Activated CD4-positive, alpha-beta T cell treated with anti-CD3 and anti-CD28 coated beads, Interleukin-2, amount 10 ng/mL, durations not matched to agents 7 days and 5 days (primary cell): Measurements from ENCODE around the gene IL19. TPM values are rescaled to one million over a fixed set of nuclear protein-coding genes. Genes with fewer than 3 reads are reported as not detected.

Source experiments
- CTCF ChIA-PET: fragments of 350-600 bp; sonication (Branson Sonifier 250); formaldehyde crosslinking; loops from one replicate; lab custom pipeline; 2021; ENCODE audit warnings: antibody characterized with exemption; lab: Charles Lee
- POLR2A ChIA-PET: fragments of 350-600 bp; sonication (Branson Sonifier 250); formaldehyde crosslinking; loops from one replicate; lab custom pipeline; 2021; ENCODE audit warnings: antibody characterized with exemption; lab: Charles Lee
- DNase-seq: peaks from one replicate; pipeline ENCODE4 v3.0.0-alpha.2; 2020
- H3K27ac Mint-ChIP-seq: one replicate; pipeline ENCODE4 v1.8.0; 2021; ENCODE audit warnings: mild to moderate bottlenecking, moderate library complexity, mixed read lengths
- H3K27me3 Mint-ChIP-seq: one replicate; pipeline ENCODE4 v1.8.0; 2021; ENCODE audit warnings: mixed read lengths
- H3K36me3 Mint-ChIP-seq: one replicate; pipeline ENCODE4 v1.8.0; 2021; ENCODE audit warnings: low read depth, mixed read lengths
- H3K4me1 Mint-ChIP-seq: one replicate; pipeline ENCODE4 v1.8.0; 2021; ENCODE audit warnings: mixed read lengths
- H3K4me3 Mint-ChIP-seq: one replicate; pipeline ENCODE4 v1.8.0; 2021; ENCODE audit warnings: mild to moderate bottlenecking, moderate library complexity, mixed read lengths
- H3K9me3 Mint-ChIP-seq: one replicate; pipeline ENCODE4 v1.8.0; 2021; ENCODE audit warnings: mixed read lengths
- total RNA-seq, 2 experiments: library from RNA; stranded (reverse); gene quantifications; one replicate each; pipeline ENCODE4 v1.2.3, GENCODE V29; 2021

Gene IL19
- total RNA-seq, 2 experiments from 2014 or later: not detected

DNA sequence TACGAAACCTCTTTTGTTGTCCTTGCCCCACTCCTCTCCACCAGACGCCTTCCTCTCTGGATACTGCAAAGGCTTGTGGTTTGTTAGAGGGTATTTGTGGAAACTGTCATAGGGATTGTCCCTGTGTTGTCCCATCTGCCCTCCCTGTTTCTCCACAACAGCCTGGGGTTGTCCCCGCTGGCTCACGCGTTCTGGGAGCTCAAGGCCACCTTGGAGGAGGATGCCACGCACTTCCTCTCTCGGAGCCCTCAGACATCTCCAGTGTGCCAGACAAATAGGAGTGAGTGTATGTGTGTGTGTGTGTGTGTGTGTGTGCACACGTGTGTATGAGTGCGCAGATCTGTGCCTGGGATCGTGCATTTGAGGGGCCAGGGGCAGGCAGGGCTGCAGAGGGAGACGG, 37.6 kb upstream of the IL19 start:
- no peak overlapping the region for H3K4me3 Mint-ChIP-seq
- peaks cover 35% of the 10 kb centered on the region for H3K36me3 Mint-ChIP-seq
- CTCF ChIA-PET: interaction anchor here (1.1 to 7.6 kb wide), 7 partner anchors 11 to 199 kb away, joined by 3 to 102 read pairs (median 16); no protein-coding TSS in a partner anchor
- no peak for DNase-seq
- H3K27ac Mint-ChIP-seq: no peak overlapping the region
- no peaks in the 10 kb centered on the region for H3K27me3 Mint-ChIP-seq
- no peaks in the 10 kb centered on the region for H3K9me3 Mint-ChIP-seq
- peaks cover 60% of the 10 kb centered on the region for H3K4me1 Mint-ChIP-seq
- POLR2A ChIA-PET: no interaction called here

DNA sequence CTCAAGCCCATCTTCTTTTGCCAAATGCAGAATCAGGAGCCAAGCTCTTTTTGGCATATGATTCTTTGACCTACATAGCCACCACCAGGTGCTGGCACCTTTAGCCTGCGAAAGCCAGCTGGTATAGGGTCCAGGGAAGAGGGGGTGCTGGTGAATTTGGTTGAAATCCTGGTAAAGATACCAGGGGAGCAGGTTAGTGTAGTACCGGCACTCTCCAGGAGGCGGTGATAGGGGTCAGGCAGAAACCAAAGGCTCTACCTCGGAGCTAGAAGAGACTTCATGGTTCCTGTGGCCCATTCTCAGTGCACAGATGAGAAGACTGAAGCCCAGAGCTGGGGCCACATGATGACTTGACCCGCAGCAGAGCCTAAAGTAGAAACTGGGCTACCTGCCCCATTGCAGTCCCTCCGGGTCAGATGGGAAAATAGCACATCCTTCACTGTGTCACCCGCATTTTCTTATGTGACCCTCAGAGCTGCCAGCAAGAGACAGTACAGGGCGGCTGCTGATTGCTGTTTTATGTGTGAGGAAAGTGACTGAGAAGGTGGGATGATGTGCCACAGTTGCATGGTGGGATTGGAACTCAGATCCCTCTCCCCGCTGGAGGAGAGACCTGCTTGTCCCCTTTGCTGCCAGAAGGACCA, 36.0 kb upstream of the IL19 start:
- Mint-ChIP-seq H3K9me3 (no peaks in the 10 kb centered on the region), H3K4me1 (peaks cover 68% of the 10 kb centered on the region), H3K27ac (peak overlapping the region; percentile 78), H3K27me3 (no peaks in the 10 kb centered on the region), H3K36me3 (peaks cover 37% of the 10 kb centered on the region), H3K4me3 (no peak overlapping the region)
- DNase-seq: peak; percentile 80
- CTCF ChIA-PET: interaction anchor here (0.6 to 7.6 kb wide), 47 partner anchors 9 to 689 kb away, joined by 3 to 102 read pairs (median 4); partner anchors contain the start of genes FCMR, IL10, IL19 and PIGR
- POLR2A ChIA-PET: interaction anchor here (1.0 kb wide), 1 partner anchor 69 kb away, joined by 4 read pairs; no protein-coding TSS in a partner anchor

DNA sequence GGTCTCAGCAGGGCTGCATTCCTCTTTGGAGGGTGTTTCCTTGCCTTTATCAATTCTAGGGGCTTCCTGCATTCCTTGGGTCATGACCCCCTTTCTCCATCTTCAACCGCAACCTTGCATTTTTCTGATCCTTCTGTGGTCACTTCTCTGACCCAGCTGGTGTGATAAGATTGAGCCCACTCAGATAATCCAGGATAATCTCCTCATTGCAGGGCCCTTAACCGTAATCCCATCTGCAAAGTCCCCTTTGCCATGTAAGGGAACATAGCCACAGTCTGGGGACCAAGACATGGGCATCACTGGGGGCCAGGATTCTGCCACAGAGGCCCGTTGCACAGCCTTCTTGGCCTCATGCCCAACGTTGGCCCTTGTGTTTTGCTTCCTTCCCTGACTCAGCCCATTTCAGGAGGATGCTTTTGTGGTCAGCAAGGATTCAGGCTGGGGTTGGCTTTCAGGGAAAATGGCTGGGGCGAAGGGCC, 35.0 kb upstream of the IL19 start:
- no peak for DNase-seq
- Mint-ChIP-seq H3K27ac (no peak overlapping the region), H3K27me3 (no peaks in the 10 kb centered on the region), H3K4me1 (peaks cover 65% of the 10 kb centered on the region), H3K36me3 (peaks cover 30% of the 10 kb centered on the region), H3K4me3 (no peak overlapping the region), H3K9me3 (no peaks in the 10 kb centered on the region)
- POLR2A ChIA-PET: no interaction called here
- CTCF ChIA-PET: interaction anchor here (0.6 to 7.6 kb wide), 22 partner anchors 9 to 594 kb away, joined by 3 to 102 read pairs (median 7); partner anchors contain the start of genes FCAMR, FCMR, IL10 and IL19

DNA sequence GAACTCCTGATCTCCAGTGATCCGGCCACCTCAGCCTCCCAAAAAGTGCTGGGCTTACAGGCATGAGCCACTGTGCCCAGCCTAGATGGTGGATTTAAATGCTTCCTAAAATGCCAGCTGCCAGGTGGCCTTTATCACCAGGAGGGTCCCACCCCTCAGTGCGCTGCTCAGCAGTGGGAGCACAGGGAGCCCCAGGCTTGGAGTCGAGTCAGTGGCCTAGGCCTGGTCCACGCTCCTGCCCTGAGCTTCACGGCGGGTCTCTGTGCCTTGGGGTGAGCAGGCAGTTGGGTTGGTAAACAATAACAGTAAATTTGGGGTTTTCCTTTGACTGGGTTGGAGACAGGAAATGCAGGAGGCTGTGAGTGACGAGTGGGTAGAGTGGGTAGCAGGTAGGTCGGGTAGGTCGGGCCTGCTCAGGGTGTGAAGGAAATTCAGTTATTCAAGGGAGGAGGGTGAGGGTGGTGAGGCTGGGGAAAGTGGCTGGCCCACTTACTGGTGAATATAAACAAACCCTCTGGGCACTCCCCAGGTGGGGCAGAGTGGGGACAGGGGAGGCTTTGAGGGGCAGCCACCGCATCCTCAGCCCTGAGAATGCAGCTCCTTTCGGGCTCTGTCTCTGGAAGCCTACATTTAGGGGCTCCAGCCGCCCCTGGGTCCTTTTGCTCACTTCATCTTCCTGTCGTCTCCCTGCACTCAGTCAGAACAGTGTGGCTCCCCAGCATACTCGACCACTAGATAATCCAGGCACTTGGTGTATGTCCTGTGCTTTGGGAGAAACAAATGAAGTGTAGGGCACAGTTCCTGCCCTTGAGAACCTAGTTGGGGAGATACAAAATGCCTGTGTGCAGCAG, 33.5 kb upstream of the IL19 start:
- DNase-seq: peak; percentile 51
- ChIA-PET POLR2A (no interaction called here), CTCF (interaction anchor here (0.9 to 7.6 kb wide), 10 partner anchors 8 to 179 kb away, joined by 3 to 102 read pairs (median 5); no protein-coding TSS in a partner anchor)
- Mint-ChIP-seq H3K4me1 (peaks cover 66% of the 10 kb centered on the region), H3K9me3 (no peaks in the 10 kb centered on the region), H3K27me3 (no peaks in the 10 kb centered on the region), H3K27ac (peak overlapping the region; percentile 89), H3K4me3 (no peak overlapping the region), H3K36me3 (peaks cover 25% of the 10 kb centered on the region)

DNA sequence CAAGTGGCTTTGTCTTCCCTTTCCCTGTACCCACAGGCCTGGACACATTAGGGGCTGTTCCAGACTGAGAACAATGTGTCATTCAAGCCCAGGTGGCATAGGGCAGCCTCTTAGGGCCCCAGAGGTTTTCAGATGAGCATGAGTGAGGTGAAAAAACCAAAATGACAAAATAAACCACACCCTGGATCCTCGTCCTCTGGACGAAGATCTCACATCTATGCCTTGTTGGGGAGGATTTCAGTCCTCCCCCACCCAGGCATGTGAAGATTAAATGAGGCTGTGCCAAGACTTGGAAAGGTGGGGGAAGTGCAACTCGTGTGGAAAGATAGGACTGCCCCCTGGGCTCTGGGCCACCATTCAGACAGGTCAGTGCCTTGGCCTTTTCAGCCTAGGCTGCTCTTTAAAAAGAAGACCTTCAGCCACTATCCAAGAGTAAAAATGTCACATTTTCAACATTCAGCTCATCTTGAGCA, 32.8 kb upstream of the IL19 start:
- Mint-ChIP-seq H3K4me3 (no peak overlapping the region), H3K4me1 (peaks cover 69% of the 10 kb centered on the region), H3K36me3 (peaks cover 21% of the 10 kb centered on the region), H3K27me3 (no peaks in the 10 kb centered on the region), H3K9me3 (no peaks in the 10 kb centered on the region), H3K27ac (peak overlapping the region; percentile 89)
- CTCF ChIA-PET: interaction anchor here (0.8 to 7.6 kb wide), 7 partner anchors 9 to 175 kb away, joined by 3 to 102 read pairs (median 3); no protein-coding TSS in a partner anchor
- POLR2A ChIA-PET: no interaction called here
- no peak for DNase-seq

DNA sequence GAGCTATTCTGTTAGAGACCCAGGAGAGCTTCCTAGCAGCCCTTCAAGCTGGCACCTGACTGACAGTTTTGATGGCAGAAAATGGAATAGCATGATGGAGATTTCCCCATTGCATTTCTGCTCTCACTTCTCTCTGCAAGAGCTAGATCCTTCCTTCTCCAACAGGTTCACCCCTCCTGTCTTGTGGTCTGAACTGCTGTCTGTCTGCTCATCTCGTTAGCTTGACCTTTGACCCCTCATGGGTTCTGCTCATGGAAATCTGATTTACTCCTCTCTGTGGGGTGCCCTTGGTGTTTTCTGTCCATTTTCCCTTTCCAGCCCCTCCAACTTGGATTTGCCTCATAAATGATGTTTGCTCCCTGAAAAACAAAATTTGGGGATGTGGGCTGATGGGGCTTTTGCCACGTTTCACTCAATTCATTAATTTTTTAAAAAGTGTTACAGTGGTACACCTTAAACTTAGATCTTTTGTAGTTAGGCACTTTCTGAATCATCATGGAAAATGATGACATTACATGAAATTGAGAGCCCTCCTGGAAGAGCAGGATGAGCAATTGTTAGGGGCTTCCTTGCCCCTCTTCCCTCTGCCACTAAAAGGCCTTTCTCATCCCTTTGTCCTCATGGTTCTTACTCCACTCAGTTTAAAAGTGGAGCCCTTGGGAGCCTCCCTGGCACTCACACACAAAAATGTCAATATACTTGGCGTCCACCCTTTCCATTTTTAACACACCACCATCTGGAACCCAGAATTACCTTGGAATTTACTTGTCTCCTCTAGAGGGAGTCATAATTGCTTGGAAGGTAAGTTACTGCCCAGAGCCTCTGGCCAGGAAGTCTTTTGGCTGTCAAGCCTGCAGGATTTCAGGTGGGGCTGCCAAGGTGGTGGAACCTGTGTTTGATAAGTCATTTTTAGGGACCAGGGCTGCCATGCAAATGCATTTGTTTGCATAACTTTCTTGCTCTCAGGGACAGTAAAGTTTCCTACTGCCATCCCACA, 31.9 kb upstream of the IL19 start:
- H3K9me3 Mint-ChIP-seq: no peaks in the 10 kb centered on the region
- H3K4me3 Mint-ChIP-seq: no peak overlapping the region
- CTCF ChIA-PET: interaction anchor here (0.6 to 7.6 kb wide), 14 partner anchors 10 to 174 kb away, joined by 3 to 102 read pairs (median 4); no protein-coding TSS in a partner anchor
- peak overlapping the region; percentile 85 for H3K27ac Mint-ChIP-seq
- POLR2A ChIA-PET: no interaction called here
- H3K36me3 Mint-ChIP-seq: peaks cover 19% of the 10 kb centered on the region
- peaks cover 77% of the 10 kb centered on the region for H3K4me1 Mint-ChIP-seq
- DNase-seq: no peak
- no peaks in the 10 kb centered on the region for H3K27me3 Mint-ChIP-seq

DNA sequence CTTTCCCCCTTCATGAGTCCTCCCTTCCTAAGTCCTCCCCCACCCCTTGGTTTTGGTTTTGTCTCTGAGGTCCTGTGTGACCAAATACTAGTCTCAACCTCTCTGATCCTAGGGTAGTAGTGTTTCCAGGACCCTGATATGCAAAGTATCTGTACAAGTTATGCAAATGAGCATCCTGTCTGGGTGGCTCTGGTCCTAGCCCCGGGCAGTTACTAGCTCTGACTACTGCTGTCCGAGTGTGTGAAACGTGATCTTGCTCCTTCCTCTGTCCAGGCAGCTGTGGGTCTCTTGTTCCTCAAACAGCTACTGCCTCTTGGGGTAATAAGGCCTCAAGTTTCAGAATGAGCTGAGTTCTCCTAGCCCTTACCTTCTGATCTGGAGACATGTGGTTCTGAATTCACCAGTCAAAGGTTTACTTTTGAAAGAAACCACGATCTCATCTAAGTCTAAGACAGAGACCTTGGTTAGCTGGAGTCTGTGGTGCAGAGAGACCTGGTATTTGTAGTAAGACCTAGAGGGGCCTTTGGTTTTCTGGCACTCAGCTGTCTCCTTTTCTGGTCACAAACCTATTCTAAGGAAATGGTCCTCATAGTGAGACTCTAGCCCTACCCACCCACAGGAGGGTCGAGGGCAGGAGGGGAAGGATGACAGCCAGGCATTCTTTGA, 31.0 kb upstream of the IL19 start:
- peak; percentile 42 for DNase-seq
- ChIA-PET POLR2A (no interaction called here), CTCF (interaction anchor here (0.7 to 1.4 kb wide), 11 partner anchors 11 to 183 kb away, joined by 3 to 6 read pairs (median 4); no protein-coding TSS in a partner anchor)
- Mint-ChIP-seq H3K36me3 (peaks cover 14% of the 10 kb centered on the region), H3K4me1 (peaks cover 76% of the 10 kb centered on the region), H3K27me3 (no peaks in the 10 kb centered on the region), H3K9me3 (no peaks in the 10 kb centered on the region), H3K27ac (peak overlapping the region; percentile 85), H3K4me3 (no peak overlapping the region)

DNA sequence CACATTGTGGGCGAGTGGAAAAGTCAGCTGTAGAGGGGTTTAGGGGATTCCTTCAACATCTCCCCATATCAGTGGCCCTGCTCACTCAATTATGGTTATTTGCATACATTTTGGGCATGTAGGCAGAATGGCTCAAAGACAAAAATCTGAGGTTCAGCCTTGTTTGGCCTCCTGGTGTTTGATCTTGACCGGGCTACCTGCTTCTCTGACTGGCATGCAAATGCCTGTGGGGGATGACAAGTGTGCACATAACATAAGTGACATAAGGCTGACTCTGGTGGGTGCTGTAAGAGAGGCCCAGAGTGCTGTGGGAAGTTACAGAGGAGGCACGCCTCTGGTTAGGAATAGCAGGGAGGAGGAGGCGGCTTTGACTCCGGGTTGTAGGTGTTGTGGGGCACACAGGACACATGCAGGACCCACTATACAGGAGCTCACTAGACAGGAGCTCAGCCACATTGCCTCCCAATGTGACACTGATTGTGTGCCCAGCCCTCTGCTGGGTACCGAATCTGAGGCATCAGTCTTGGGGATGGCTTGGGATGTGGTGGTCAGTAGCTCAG, 29.4 kb upstream of the IL19 start:
- ChIA-PET POLR2A (no interaction called here), CTCF (interaction anchor here (0.5 to 2.0 kb wide), 7 partner anchors 15 to 171 kb away, joined by 3 to 5 read pairs (median 3); no protein-coding TSS in a partner anchor)
- no peak overlapping the region for H3K27ac Mint-ChIP-seq
- no peak overlapping the region for H3K4me3 Mint-ChIP-seq
- peaks cover 9% of the 10 kb centered on the region for H3K36me3 Mint-ChIP-seq
- H3K4me1 Mint-ChIP-seq: peaks cover 70% of the 10 kb centered on the region
- no peaks in the 10 kb centered on the region for H3K9me3 Mint-ChIP-seq
- DNase-seq: no peak
- no peaks in the 10 kb centered on the region for H3K27me3 Mint-ChIP-seq

DNA sequence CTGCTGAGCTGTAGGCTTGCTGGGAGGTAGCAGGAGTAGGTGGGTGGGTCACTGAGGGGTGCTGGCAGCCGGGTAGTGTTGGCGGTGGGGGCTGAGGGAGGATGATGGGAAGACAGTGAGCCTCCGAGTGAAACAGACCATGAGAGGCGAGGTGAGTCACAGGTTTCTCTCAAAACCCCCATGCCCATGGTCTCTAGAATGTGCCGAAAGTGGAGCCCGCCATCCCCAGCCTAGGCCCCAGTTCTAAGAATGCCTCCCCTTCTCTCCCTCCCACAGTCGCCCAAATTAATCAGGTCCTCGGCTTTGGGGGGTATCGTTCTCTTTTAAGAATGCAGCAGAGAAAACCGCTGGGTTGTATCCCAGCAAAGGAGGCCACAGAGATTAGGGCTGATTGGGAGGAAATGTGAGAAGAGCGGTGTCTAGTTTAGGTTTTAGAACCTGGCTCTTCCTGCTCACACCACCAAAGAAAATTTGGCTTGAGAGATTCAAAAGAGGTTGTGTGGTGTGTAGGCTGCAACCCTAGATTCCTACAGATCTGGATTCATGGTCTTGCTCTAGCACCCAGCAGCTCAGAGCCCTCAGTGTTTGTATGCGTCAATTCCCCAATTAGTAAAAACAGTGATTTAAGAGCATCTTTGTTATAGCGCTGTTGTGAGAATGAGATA, 27.7 kb upstream of the IL19 start:
- DNase-seq: no peak
- no peaks in the 10 kb centered on the region for H3K9me3 Mint-ChIP-seq
- H3K4me1 Mint-ChIP-seq: peaks cover 56% of the 10 kb centered on the region
- POLR2A ChIA-PET: no interaction called here
- no peak overlapping the region for H3K27ac Mint-ChIP-seq
- H3K36me3 Mint-ChIP-seq: peaks cover 6% of the 10 kb centered on the region
- no peak overlapping the region for H3K4me3 Mint-ChIP-seq
- CTCF ChIA-PET: interaction anchor here (1.0 to 3.6 kb wide), 4 partner anchors 9 to 43 kb away, joined by 3 to 20 read pairs (median 4); no protein-coding TSS in a partner anchor
- peaks cover 2% of the 10 kb centered on the region for H3K27me3 Mint-ChIP-seq

DNA sequence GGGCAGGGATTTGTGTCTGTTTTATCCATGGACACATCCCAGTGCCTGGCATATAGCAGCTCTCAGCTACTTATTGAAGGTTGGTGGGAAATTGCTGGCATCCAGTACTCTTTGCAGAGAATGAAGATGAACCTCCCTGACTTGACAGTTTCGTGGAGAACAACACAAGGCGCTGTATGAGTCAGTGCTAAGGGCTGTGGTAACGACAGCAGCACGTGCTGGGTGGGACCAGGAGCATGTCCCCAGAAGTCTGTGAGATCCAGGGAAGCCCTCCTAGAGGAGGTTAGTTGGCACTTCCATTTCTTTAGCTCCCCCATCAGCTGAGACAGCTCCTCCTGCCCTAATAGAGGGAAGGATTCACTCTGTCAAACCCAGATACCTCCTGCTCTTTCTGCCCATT, 25.9 kb upstream of the IL19 start:
- Mint-ChIP-seq H3K4me3 (no peak overlapping the region), H3K27me3 (peaks cover 11% of the 10 kb centered on the region), H3K4me1 (peaks cover 42% of the 10 kb centered on the region), H3K36me3 (peaks cover 5% of the 10 kb centered on the region), H3K9me3 (no peaks in the 10 kb centered on the region), H3K27ac (no peak overlapping the region)
- POLR2A ChIA-PET: no interaction called here
- DNase-seq: no peak
- CTCF ChIA-PET: interaction anchor here (0.7 to 3.6 kb wide), 7 partner anchors 9 to 181 kb away, joined by 3 to 20 read pairs (median 4); no protein-coding TSS in a partner anchor
